Activated gamma-delta T cell treated with anti-CD3 and anti-CD28 coated beads, Interleukin-2, amount 50 U/mL, for 16 hours (primary cell): ENCODE results near the gene RNASE12.
"Not testable (repeated sequence)": the region's sequence is repeated elsewhere in the genome, so short reads cannot be mapped to it uniquely, and the experiment has no call there.

ENCODE experiments used
- DNase-seq: peaks from one replicate; pipeline ENCODE4 v3.0.0-alpha.2; 2020; ENCODE audit warnings: low read depth

RNASE12 gene

DNA sequence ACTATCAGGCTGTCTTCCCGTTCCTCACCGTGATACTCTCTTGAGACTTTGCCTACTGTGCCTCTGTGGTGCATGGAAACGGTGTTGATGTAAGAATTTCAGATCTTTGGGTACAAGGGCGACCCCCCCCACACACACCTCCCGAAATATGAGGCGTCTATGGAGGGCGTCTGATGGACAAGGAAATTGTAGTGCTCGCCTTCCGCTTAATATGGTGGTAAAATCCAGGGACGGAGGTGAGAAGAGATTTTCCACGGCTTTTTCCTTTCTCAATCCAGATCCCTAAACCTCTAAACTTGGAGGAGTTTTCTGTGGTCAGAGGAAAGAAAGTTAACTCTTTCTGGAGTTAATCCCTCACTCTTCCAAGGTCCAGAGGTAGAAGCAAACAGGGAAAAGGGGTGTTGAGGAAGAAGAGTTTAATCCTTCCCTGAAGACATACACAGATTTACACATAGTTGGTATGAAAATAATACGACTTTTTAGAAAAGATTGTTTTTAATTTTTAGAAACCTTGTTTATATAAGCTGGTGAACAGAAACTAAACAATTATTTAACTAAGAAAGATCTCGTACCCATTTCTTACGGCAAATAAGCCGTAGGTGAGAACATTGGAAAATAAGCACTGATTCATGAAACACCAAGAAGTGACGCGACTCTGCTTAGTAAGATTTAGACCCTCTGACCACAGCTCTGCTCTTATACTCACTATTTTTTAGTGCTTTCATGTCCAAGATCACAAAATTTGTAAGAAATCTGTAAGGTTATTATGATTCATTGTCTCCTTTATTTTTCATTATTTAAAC is 23.1 kb upstream of the RNASE12 start:
- DNase-seq: no peak

DNA sequence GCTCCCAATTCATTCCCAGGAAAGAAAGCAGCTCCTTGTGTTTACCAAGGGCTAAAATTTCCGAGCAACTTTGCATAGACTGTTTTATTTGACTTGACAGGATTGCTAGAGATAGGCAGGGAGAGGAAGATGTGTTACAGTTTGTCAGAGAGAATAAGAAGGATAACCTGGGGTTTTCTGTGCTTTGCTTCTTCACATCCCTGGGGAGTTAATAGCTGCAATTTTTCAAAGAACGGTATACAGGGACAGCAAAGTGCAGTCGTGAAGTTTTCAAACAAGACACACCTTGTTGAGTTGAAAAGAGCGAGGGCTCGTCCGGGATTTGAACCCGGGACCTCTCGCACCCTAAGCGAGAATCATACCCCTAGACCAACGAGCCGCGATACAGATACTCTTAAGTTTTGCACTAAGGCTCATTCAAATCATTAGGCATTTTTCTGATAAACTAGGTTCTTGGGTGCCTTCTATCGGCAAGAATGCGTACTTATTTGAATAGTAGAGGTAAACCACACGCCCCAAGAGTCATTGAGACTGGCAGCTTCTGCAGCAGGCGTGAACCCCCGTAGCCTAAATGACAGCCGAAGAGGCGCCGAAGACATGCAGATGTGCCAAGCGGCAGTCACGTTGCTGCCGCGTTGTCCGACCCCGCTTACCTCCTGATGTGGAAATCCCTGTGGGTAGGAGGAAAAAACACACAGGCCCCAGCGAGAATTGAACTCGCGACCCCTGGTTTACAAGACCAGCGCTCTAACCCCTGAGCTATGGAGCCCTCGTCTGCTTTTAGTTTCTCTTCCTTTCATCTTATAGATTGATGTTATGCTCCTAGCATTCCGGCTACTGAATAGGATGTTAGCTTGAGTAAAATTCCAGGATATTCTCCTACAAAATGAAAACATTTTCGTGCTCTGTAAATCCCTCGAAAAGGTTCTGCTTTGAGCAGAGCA is 22.2 kb upstream of the RNASE12 start:
- DNase-seq: peak; percentile 69

DNA sequence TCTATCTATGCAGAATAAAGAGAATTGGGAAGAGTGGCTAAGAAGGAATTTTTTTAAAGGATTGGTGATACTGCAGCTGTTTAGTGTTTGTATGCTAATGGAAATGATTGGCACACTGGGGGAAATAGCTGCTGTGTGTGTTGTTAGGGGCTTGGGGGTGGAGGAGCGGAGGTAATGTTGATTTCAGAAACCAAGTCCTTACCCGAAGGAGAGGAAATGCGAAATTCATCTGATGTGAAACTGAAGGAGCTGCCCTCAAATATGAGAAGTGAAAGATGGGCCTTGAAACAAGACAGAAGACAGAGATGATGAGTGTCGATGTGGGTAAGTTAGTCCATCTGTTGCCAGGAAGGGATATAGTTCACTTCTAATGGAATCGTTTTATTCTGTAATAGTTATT is 21.2 kb upstream of the RNASE12 start:
- no peak for DNase-seq

DNA sequence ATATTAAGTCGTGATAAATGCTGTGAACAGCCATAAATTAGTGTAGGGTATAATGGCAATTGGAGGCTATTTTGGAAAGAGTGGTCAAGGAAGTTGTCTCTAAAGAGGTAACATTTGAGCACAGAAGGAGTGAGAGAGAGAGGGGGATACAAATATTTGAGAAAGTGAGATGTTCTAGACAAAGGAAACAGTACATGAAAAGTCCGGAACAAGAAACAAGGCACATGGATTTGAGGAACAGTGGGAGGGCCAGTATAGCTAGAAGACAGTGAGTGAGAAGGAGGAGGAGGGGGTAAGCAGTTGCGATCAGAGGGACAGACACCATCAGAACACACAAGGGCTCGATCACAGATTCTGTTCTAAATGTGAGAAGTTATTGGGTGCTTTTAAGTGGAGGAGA is 20.1 kb upstream of the RNASE12 start:
- no peak for DNase-seq

DNA sequence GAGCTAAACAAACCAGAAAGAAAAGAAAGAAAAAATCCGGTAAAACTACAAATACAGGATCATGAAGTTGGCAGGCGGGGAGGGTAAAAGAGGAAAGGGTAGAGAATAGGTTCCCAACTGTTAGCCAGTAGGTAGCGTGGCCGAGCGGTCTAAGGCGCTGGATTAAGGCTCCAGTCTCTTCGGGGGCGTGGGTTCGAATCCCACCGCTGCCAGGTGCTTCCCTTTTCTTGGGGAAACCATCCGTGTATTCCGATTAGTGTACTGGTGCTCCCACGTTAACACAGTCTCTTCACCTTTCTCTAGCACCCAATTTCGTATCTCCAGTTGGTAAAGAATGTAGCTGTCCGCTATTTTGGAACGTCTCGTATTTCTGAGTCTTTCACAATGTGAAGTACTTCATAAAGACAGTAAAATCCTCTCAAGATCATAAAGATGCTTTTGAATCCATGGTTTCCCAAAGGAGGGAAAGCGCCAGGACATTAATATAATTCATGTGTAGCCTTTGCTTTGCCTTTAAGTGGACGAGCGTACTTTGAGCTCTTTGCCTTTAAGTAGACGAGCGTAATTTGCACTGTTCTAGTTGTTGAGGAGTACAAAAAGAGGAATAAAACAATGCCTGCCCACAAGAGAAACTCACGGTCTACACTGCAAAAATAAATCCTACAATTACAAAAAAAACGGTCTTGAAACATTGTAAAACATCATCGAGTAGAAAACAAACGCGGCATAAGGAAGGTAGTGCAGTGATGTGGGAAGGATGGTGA is 19.0 kb upstream of the RNASE12 start:
- peak; percentile 48 for DNase-seq

DNA sequence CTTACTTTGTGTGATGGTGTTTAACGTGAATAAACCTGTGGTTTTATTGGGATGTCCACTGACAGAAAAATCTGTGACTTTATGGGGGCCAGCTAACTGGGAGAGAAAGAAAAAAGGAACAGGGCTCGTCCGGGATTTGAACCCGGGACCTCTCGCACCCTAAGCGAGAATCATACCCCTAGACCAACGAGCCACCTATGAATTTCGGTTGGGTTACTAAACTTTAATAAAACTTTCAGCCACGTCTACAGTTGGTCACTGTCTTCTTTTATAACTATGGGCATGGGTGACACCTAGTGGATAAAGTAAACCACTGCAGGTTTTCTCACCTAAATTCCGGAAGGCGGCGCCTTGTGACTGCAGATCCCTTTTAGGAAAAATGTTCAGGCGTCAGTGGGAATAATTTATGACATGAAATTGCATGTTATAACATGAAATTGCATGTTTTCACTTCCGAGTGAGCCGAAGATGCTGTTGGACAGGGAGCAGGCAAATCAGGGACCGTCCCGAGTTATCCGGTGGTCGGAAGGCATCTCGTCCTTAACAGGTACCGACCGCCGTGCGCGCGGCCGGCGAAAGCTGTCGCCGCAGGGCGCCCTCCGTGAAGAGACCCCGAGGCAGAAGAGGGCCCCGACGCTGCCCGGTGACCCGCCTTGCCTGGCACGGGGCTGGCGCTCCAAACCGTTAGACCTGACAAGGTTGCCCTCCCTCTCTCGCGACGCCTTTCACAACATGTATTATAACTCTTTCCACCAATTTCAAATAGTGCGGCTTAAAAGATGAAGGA is 18.2 kb upstream of the RNASE12 start:
- DNase-seq: peak; percentile 28

DNA sequence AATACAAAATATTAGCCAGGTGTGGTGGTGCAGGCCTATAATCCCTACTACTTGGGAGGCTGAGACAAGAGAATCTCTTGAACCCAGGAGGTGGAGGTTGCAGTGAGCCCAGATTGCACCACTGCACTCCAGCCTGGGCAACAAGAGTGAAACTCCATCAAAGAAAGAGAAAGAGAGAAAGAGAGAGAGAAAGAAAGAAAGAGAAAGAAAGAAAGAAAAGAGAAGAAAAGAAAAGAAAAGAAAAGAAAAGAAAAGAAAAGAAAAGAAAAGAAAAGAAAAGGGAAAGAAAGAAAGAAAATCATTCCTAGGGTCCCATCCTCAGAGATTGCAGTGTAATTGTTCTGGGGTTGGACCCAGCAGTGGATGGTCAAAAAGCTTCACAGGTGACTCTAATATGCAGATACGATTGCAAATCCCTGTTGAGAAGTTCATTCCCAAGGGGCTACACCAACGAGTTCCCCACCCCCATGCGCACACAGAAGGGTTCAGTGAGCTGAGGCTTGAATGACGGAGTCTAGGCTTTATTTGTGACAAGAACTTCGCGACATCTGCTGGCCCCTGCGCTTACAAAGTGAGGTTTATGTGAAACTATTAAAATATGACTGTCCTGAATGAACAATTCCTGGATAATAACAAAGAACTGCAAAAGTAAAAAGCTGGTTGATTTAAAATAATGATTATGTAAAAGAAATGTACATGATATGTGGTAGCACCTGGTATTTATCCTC is 17.4 kb upstream of the RNASE12 start:
- no peak for DNase-seq

DNA sequence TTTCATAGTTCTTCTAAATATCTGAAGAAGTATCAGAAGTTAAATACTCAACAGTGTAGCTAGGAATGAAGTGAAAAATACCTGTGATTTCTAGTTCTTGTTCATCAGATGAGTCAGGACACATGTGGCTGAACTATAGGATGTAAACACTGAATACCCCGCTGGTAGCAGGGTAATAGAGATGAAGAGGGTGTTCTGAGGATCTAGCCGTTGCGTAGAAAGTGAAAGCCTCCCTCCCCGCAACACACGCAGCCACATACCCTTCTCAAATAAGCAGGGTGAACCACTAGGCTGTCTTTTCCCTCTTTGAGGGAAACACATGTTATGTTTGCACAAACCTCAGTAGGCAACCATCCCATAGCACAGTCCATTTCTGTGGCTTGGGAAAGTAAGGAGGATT is 16.4 kb upstream of the RNASE12 start:
- DNase-seq: no peak

DNA sequence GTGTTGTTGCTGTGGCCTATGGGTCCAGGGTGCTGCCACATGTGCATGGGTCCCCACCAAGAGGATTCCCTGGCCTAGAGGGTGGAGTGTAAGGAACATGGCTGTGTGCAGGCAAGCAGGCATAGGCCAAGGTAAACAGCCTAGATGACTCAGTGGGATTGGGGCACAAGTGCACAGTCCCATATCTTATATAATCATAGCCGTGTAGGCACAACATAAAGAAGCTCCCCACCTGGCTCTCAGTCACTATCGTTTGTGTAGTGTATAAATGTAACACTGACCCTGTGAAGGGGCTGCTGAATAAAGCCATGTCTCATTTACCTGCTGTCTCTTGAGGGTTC is 15.7 kb upstream of the RNASE12 start:
- no peak for DNase-seq

DNA sequence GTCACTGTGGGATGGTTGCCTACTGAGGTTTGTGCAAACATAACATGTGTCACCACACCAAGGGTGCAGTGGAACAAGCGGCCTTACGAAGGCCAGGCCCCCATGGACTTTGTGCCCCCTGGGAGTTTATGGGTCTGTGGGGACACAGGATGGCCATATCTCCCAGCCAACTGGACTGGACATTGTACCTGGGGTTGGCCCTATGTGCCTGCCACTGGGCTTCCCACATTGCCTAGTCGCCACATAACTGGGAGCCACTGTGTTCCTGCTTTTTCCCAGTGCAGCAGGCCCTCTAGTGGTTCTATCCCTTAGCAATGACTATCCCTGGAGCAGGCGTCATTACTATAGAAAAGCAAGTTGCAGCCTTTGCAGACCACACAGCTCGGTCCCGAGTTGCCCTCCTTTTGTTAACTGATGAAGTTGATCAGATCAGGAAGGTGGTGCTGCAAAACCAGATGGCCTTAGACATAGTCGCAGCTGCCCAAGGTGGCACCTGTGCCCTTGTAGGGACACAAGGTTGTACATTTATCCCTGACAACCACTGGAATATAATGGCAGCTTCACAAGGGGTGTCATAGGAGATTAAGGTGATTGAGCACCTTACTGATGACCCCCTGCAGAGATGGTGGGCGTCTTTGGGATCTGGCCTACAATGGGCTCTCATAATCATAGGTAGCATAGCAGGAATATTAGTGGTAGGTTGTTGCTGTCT is 15.2 kb upstream of the RNASE12 start:
- no peak for DNase-seq

DNA sequence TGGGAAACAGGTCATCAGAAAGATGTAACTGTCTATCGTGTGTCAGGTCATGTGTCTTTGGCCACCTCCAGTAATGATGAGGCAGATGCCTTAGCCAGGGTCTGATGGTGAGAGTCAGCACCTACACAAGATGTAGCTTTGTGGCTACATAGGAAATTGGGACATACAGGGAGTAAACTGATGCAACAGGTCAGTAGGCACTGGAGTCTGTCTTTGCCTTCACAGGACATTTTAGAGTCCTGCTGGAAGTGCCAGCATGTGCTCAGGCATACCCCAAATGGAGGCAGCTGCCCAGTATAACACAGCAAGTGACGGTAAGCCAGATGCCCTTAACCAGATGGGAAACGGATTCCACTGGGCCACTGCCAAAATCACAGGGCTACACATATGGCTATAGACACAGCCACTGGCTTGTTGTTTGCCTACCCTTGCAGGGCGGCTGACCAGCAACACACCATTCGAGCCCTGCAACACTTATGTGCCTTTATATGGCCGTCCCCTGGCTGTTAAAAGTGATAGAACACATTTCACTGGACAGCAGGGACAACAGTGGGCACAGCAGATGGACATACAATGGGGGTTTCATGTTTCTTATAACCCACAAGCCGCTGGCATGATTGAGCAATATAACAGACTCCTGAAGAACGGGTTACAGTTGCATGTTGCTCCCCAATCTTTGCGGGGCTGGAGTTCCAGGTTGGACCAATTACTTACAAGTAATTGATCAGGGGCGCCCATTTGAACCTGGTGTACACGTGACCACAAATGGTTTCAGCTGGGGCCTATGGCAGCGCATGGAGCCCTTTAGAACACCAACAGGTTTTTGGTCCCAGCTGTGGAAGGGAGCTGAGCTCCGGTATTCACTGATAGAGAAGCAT is 12.9 kb upstream of the RNASE12 start:
- DNase-seq: no peak

DNA sequence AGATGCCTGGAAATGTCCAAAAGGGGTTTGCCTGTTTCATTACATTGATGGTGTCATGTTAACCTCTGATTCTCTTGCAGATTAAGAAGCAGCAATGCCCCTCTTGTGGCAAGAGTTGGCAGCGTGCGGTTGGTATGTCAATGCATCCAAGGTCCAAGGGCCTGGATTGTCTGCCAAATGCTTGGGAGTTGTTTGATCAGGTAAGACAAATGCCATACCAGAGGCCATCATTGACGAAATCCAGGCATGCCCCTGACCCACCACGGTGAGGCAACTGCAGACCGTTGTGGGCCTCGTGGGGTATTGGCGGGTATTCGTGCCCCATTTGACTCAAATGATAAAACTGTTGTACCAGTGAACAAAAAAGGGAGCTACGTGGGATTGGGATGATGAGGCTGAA is 11.4 kb upstream of the RNASE12 start:
- DNase-seq: no peak

DNA sequence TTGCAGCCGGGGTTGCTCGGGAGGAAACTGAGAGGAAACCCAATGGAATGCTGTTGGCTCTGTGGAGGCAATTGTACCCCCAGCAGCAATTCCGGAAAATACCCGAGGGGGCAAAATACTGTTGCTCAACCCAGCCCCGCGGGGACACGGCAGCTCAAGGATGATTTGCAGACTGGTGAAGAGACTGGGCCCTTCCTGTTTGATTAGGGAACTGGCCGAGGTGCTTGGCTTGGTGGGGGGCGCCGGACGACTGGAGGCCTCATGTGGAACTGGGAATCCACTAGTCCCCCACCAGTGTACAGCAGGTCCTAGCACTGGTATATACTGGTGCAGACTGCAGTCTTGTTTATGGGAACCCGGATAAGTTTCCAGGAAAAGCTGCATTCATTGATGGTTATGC is 10.3 kb upstream of the RNASE12 start:
- no peak for DNase-seq

DNA sequence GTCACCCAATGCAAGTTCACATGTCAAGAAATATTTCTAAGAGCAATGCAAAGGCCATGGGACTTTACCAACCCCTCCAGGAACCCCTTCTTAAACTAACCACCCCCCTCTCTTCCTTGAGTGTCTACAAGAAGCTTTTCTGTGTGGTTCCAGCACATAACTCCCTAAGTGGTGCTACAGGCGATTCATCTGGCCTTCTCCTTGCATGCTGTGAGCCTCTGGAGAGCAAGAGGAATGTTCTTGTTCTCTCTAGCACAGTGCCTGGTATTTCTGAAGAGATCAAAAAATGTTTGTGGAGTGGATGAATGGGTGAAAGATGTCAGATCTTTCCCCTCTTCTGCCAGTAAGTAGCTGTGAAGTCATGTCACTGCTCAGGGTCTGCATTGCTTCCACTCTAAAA is 5.9 kb upstream of the RNASE12 start:
- DNase-seq: no peak

DNA sequence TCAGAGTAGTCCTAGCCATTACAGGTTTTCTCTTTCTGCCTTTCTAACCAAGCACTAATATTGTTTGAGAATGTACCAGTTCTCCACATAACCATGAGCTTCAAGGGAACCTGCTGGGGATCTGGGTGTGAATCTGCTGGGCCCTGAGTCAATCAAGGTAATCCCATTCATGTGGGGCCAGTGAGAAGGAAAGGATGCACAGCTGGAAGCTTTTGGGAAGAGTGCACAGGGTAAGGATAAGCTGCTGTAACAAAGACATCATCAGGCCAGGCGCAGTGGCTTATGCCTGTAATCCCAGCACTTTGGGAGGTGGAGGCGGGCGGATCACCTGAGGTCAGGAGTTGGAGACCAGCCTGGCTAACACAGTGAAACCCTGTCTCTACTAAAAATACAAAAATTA is 4.5 kb upstream of the RNASE12 start:
- not testable (repeated sequence) for DNase-seq

DNA sequence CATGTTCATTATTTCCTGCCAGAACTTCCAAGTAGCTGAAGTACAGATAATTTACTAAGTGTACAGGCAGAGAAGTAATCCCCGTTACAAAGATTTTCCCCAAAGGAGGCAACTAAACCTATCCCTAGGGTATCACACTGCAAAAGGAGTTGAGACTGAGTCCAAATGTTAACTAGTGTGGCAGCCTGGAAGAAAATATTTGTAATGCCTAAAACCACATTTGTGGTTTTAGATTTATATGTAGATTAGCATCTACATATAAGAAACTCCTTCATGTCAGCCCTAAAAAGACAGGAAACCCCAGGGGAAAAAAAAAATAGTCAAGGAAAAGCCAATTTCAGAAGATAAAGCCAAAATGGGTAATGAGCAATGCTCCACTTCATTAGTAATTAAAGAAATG is 1.4 kb upstream of the RNASE12 start:
- no peak for DNase-seq

DNA sequence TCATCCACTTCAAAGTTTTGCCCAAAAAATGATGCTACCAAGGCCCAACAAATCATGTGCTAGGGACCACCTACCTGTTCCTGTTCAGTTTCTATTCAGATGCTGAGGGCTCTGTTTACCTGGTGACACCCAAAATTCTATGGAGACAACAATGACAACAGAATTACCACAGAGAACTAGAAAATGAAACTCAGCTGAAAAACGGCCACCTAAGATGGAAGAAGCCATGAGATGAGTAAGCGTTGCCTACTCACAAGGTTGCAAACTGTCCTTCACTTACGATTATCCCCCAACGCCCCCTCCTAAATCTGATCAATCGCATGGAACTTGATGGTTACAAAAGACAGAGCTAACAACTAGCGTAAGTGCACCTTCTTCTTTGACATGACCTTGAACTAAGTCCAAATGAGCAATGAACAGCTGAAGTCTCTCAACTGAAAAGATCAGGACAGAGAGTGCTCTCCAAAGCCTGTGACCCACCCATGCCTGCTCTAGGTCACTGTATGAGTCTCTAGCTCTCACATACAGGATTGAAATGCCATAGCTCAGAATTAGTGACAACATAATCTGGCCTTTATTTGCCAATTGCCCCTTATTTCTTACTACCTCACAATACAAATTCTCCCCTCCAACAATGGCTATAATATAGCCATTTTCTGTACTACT is 3.6 kb downstream of the RNASE12 start, which contains the start of gene RNASE11:
TSS of gene RNASE11 (minus strand) at position 513 of the 666 bp plus-strand sequence.
- no peak for DNase-seq

DNA sequence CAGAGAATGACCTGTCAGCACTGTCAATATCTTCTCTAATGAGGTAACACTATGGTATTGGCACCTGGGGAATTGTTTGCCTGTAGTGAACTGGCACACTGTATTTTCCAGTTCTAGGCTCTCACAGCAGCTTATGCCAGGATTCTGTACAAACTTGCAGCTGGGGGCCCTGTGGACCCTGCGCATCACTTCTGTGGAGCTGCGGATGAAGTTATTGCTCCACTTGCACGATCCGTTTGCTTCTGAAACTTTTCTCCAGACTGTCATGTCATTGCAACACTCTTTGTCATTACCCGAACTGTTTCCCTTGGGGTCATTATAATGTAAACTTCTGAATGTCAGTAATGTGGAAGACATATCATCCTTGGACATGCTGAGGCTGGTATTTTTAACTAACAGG is 7.3 kb downstream of the RNASE12 start:
- no peak for DNase-seq

DNA sequence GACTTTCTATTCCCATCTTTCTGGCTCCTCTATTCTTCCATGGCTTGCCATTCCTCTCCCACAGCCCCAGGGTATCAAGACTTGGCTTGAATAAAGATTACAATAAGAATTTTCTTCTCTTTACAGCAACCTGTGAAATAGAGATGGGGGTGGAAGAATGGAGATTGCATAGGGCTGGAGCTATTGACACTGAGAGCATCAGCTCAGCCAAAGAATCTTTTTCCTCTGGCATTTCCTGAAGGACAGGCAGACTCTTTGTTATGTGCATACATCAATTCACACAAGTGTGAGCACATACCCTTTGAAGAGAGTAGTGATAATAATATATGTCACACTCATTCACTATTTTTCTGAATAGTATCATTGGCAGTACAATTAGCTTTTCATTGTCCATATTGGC is 8.0 kb downstream of the RNASE12 start:
- no peak for DNase-seq
